HEK293T (cell line): Measurements from ENCODE around the gene TRIP13.

ENCODE experiments used
- CTCF ChIA-PET: fragments of 350-600 bp; formaldehyde crosslinking; extraction: SDS; loops from one replicate; lab custom pipeline; 2021; ENCODE audit warnings: antibody characterized with exemption, inconsistent platforms; lab: Yijun Ruan, JAX
- POLR2A ChIA-PET: fragments of 350-600 bp; formaldehyde crosslinking; extraction: SDS; loops from one replicate; lab custom pipeline; 2020; ENCODE audit warnings: antibody characterized with exemption, inconsistent platforms; lab: Yijun Ruan, JAX
- DNase-seq: peaks from one replicate; pipeline ENCODE4 v3.0.0; 2012; ENCODE audit warnings: mixed read lengths; ENCODE audit errors: extremely low spot score
- ARNT ChIP-seq: fragments of 450-650 bp; IDR thresholded peaks from 2 replicates; pipeline ENCODE4 v1.6.1; 2017; ENCODE audit warnings: mild to moderate bottlenecking
- BHLHE40 ChIP-seq: fragments of 450-650 bp; IDR thresholded peaks from 2 replicates; pipeline ENCODE4 v1.6.1; 2016; ENCODE audit warnings: mild to moderate bottlenecking, moderate library complexity, borderline replicate concordance
- CTBP1 ChIP-seq: fragments of 450-650 bp; IDR thresholded peaks from 2 replicates; pipeline ENCODE4 v1.6.1; 2016; ENCODE audit warnings: borderline replicate concordance
- ELF4 ChIP-seq: fragments of 450-650 bp; IDR thresholded peaks from 2 replicates; pipeline ENCODE4 v1.6.1; 2017; ENCODE audit warnings: antibody characterized with exemption
- FOXA1 ChIP-seq: fragments of 450-650 bp; IDR thresholded peaks from 2 replicates; pipeline ENCODE4 v1.6.1; 2016; ENCODE audit warnings: mild to moderate bottlenecking
- FOXK2 ChIP-seq: fragments of 450-650 bp; IDR thresholded peaks from 2 replicates; pipeline ENCODE4 v1.6.1; 2016; ENCODE audit warnings: mild to moderate bottlenecking
- FOXM1 ChIP-seq: fragments of 450-650 bp; IDR thresholded peaks from 2 replicates; pipeline ENCODE4 v1.6.1; 2017; ENCODE audit warnings: mild to moderate bottlenecking, borderline replicate concordance
- HDGF ChIP-seq: fragments of 450-650 bp; IDR thresholded peaks from 2 replicates; pipeline ENCODE4 v1.6.1; 2017; ENCODE audit warnings: antibody characterized with exemption, borderline replicate concordance
- L3MBTL2 ChIP-seq: fragments of 450-650 bp; conservative IDR thresholded peaks from 2 replicates; pipeline ENCODE4 v1.6.1; 2016; ENCODE audit warnings: mild to moderate bottlenecking
- LEF1 ChIP-seq: fragments of 450-650 bp; IDR thresholded peaks from 2 replicates; pipeline ENCODE4 v1.6.1; 2017; ENCODE audit warnings: mild to moderate bottlenecking, borderline replicate concordance
- NFRKB ChIP-seq: fragments of 450-650 bp; IDR thresholded peaks from 2 replicates; pipeline ENCODE4 v1.6.1; 2016; ENCODE audit warnings: mild to moderate bottlenecking, moderate library complexity
- SP1 ChIP-seq: fragments of 450-650 bp; IDR thresholded peaks from 2 replicates; pipeline ENCODE4 v1.6.1; 2017
- SUZ12 ChIP-seq: fragments of 450-650 bp; IDR thresholded peaks from 2 replicates; pipeline ENCODE4 v1.6.1; 2016; ENCODE audit warnings: mild to moderate bottlenecking
- TARDBP ChIP-seq: fragments of 450-650 bp; IDR thresholded peaks from 2 replicates; pipeline ENCODE4 v1.6.1; 2016
- ZNF384 ChIP-seq: fragments of 450-650 bp; IDR thresholded peaks from 2 replicates; pipeline ENCODE4 v1.6.1; 2016
- TF ChIP-seq, protein P1 (sequence below): fragments of 450-650 bp; IDR thresholded peaks from 2 replicates; pipeline ENCODE4 v1.6.1; 2016

The TRIP13 gene

DNA sequence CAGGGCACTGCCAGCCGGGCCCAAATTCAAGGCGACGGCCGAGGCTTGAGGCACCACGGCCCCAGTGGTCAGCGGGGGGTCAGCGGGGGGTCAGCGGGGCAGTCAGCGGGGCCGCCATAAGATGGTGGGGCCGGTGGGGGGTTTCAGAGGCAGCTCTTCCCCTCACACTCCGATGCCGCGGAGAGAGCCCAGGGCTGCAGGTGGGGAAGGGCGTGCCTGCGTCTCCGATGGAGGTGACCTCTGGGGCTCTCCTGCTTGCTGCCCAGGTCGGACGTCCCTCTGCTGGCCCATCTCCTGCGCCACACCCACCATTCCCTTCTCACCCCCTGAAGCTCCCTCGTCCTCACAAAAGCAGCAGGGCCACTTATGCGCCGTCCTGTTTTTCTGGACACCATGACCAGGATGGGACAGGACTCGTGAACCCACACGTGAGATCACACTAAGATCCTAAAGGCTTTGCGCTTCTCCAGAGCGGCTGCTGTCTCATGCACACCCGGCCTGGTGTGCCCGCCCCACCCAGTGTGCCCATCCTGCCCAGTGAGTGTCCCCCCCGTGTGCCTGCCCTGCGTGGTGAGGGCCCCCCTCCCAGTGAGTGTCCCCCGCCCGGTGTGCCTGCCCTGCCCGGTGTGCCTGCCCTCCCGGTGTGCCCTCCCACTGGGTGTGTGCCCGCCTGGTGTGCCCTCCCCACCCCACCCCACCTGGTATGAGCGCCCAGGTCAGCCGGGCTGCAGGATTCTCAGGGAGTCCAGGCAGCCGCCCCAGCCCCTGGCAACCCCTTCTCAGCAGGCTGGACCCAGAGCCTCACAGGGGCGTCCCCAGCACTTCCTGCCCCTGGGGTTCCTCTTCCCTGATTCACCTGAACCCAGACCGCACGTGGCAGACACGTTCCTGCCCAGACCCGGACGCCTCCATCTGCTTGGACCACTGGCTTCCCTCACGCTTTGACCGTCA, 67.2 kb downstream of the TRIP13 start:
- no peak for DNase-seq
- POLR2A ChIA-PET: no interaction called here
- CTCF ChIA-PET: no interaction called here
- TF ChIP-seq TARDBP (no peak), ARNT (no peak), FOXM1 (no peak), BHLHE40 (no peak), NFRKB (no peak), SP1 (no peak), FOXA1 (no peak)
- TF ChIP-seq, protein P1, sequence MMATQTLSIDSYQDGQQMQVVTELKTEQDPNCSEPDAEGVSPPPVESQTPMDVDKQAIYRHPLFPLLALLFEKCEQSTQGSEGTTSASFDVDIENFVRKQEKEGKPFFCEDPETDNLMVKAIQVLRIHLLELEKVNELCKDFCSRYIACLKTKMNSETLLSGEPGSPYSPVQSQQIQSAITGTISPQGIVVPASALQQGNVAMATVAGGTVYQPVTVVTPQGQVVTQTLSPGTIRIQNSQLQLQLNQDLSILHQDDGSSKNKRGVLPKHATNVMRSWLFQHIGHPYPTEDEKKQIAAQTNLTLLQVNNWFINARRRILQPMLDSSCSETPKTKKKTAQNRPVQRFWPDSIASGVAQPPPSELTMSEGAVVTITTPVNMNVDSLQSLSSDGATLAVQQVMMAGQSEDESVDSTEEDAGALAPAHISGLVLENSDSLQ: no peak

DNA sequence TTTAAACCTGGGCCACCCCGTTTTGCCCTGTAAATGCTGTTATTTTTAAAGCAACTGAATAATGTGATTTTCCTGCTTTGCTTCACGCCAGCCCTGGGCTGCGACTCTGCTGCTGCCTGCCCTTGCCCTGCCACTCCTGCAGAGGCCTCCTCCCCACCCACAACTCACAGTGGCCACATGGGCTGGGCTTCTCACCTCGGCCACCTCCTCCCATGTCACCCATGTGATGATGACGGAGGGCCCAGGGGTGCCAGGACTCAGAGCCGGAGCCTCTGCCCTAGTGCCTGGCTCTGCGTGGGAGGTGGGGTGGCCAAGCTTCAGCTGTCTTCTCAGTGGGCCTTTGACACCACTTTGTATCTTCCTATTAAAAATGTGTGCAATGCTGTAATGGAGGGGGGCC, 67.9 kb downstream of the TRIP13 start:
- ChIA-PET POLR2A (no interaction called here), CTCF (no interaction called here)
- DNase-seq: no peak
- no peak for TF ChIP-seq SUZ12
- TF ChIP-seq BHLHE40: no peak
- no peak for TF ChIP-seq ZNF384
- no peak for TF ChIP-seq ELF4
- no peak for TF ChIP-seq FOXA1
- TF ChIP-seq SP1: no peak
- TF ChIP-seq, protein P1: no peak
- no peak for TF ChIP-seq ARNT
- no peak for TF ChIP-seq TARDBP
- no peak for TF ChIP-seq FOXK2
- no peak for TF ChIP-seq LEF1
- TF ChIP-seq FOXM1: no peak

DNA sequence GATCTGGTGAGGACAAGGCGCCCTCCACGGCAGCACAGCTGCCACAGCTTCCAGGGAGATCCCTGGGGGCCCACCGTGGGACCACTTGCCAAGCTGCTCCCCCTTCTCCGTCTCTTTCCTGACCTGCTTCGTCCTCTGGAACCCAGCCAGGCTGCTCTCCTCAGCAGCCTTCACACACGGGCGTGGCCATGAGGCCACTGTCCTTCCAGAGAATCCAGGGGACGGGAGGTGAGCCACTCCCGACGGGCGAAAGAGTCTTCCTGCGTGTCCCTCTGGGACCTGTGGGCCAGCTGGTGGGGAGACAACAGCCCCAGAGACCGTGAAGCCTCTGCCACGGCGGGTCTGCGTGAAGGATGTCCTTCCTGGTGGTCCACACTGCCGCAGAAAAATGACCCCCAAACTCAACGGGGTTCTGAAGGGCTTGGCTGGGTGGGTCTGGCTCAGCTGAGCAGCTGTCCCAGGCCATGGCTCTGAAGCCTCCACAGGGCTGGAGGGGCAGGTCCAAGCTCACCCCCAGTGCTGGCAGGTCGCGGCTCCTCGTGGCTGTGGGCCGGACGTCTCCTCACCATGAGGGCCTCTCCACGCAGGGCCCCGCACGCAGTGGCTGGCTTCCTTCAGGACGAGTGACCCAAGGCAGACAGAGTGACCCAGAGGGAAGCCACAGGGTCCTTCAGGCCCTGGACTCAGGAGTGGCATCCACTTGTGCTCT, 68.5 kb downstream of the TRIP13 start:
- TF ChIP-seq BHLHE40 (no peak), SUZ12 (no peak), CTBP1 (no peak), LEF1 (no peak), HDGF (no peak), L3MBTL2 (no peak), NFRKB (no peak), FOXA1 (no peak), ARNT (no peak), TARDBP (no peak), ZNF384 (no peak), FOXM1 (no peak), ELF4 (no peak), SP1 (no peak), FOXK2 (no peak)
- TF ChIP-seq, protein P1: no peak
- CTCF ChIA-PET: no interaction called here
- no peak for DNase-seq
- POLR2A ChIA-PET: interaction anchor here (0.5 kb wide), 1 partner anchor 42 kb away, joined by 3 read pairs; no protein-coding TSS in a partner anchor

DNA sequence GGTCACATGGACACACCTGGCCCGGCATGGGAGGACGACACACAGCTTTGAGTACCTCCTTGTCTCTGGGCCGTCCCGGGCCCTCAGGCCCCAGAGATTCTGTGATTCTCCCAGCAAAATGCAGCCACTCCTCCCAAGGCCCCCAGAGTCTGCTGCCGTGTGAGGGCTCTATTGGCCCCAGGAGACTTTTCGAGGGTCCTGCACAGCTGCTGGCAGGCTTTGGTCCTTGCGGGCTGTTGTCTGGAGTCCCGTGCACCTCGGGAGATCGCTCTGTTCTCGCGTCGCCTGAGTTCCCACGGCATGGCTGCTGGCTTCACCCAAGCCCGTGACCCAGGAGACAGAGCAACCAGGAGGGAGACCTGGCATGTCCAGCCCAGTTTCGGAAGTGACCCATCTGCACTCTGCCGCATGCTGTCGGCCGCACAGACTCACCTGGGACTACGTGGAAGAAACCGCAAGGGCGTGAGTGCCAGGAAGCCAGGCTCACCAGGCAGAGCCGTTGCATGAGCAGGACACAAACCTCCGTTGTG, 69.1 kb downstream of the TRIP13 start:
- ChIA-PET CTCF (no interaction called here), POLR2A (interaction anchor here (0.5 kb wide), 1 partner anchor 42 kb away, joined by 3 read pairs; no protein-coding TSS in a partner anchor)
- no peak for DNase-seq
- TF ChIP-seq FOXK2: no peak
- TF ChIP-seq ARNT: no peak
- TF ChIP-seq TARDBP: no peak
- TF ChIP-seq FOXM1: no peak
- TF ChIP-seq NFRKB: no peak
- no peak for TF ChIP-seq FOXA1
- no peak for TF ChIP-seq HDGF
- TF ChIP-seq SP1: no peak
- no peak for TF ChIP-seq BHLHE40
- no peak for TF ChIP-seq ELF4
- TF ChIP-seq LEF1: no peak
- no peak for TF ChIP-seq SUZ12
- TF ChIP-seq, protein P1: no peak

DNA sequence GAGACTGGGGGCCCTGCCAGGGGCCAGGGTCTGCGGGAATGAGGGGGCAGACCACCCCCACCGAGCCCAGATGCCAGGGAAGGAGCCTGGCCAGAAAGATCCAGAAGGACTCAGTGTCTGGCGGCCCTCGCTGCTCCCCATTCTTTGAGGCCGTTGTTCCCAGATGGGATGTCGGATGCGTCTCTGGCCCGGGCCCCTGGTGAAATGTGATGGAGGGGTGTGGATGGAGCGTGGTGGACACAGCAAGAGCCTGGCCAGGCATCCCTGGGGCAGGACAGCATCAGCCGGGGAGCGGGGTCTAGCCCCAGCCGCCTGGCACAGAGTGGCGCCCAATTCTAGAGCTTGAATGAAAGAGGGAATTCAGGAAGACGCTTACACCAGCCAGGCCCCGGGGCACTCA, 69.7 kb downstream of the TRIP13 start:
- POLR2A ChIA-PET: no interaction called here
- CTCF ChIA-PET: no interaction called here
- no peak for DNase-seq
- TF ChIP-seq FOXA1 (no peak), ELF4 (no peak), SUZ12 (no peak), L3MBTL2 (no peak), FOXK2 (no peak), ZNF384 (no peak), LEF1 (no peak), SP1 (no peak), CTBP1 (no peak), ARNT (no peak), BHLHE40 (no peak), TARDBP (no peak), FOXM1 (no peak), NFRKB (no peak), HDGF (no peak)
- TF ChIP-seq, protein P1: no peak
